Mammary epithelial cell (primary cell): ENCODE measurements around the gene CRKL.

Experiments
- CTCF ChIP-seq, 2 donors: IDR thresholded peaks in 1 of 2; conservative IDR thresholded peaks in 1 of 2; 2 replicates each; pipeline ENCODE4 v1.5.1; 2011 to 2012; ENCODE audit warnings: inconsistent platforms in 2 of 2, low read length in 2 of 2, mild to moderate bottlenecking in 2 of 2, control low read depth in 1 of 2, low read depth in 1 of 2; ENCODE audit not compliant: insufficient read depth in 1 of 2; ENCODE audit errors: extremely low read depth in 1 of 2
- EZH2 ChIP-seq: IDR thresholded peaks from 2 replicates; pipeline ENCODE4 v1.6.1; 2012; ENCODE audit warnings: low read length, inconsistent platforms, borderline replicate concordance

- TF ChIP-seq EZH2 = no peak
- TF ChIP-seq CTCF (conservative IDR thresholded peaks at IDR 0.05 in 1 of 2, IDR thresholded peaks at IDR 0.05 in 1 of 2; ENCODE audit: extremely low read depth in 1 of 2, insufficient read depth in 1 of 2, low read depth in 1 of 2, low read length in 2 of 2) = no peak
Measured at GRCh38 chr22:20993304-20994127, 76.3 kb downstream of the CRKL start.
